HL-60 (cell line): ENCODE results near the gene STAT4.

Experiments used
- DNase-seq, 2 experiments: peaks; one replicate each; pipeline ENCODE4 v3.0.0-alpha.2; 2010 to 2020; ENCODE audit warnings: low read depth in 1 of 2, low spot score in 1 of 2
- H3K27ac ChIP-seq: fragments of 250-450 bp; sonication (Bioruptor Pico); replicated peaks from 2 replicates; pipeline ENCODE4 v1.5.1; 2020; ENCODE audit warnings: mild to moderate bottlenecking, moderate library complexity
- H3K27me3 ChIP-seq: fragments of 250-450 bp; sonication (Bioruptor Pico); 2 replicates; pipeline ENCODE4 v1.5.1; 2021; ENCODE audit warnings: mild to moderate bottlenecking, moderate library complexity; ENCODE audit not compliant: insufficient read depth, poor library complexity, severe bottlenecking
- H3K4me3 ChIP-seq: replicated peaks from 2 replicates; pipeline ENCODE4 v1.5.1; 2011; ENCODE audit warnings: mild to moderate bottlenecking, control low read depth, low read length; ENCODE audit not compliant: insufficient read depth
- CTCF ChIP-seq: IDR thresholded peaks from one replicate; pipeline ENCODE4 v1.5.1; 2011; ENCODE audit warnings: low read length, control low read depth, inconsistent platforms; ENCODE audit not compliant: insufficient read depth
- GABPA ChIP-seq: IDR thresholded peaks from 2 replicates; pipeline ENCODE4 v1.6.1; 2012; ENCODE audit warnings: low read depth
- POLR2AphosphoS5 ChIP-seq: IDR thresholded peaks from 2 replicates; pipeline ENCODE4 v1.6.1; 2012; ENCODE audit warnings: low read depth
- REST ChIP-seq: IDR thresholded peaks from 2 replicates; pipeline ENCODE4 v1.6.1; 2012; ENCODE audit warnings: low read depth; ENCODE audit not compliant: insufficient replicate concordance
- SPI1 ChIP-seq: IDR thresholded peaks from 2 replicates; pipeline ENCODE4 v1.6.1; 2012; ENCODE audit warnings: low read depth, mild to moderate bottlenecking, borderline replicate concordance

The STAT4 gene

GRCh38 chr2:191155608-191156071 lies 4.8 kb upstream of the STAT4 start:
- no peak for TF ChIP-seq GABPA
- no peak for TF ChIP-seq SPI1
- TF ChIP-seq CTCF: peak; percentile 47
- Histone ChIP-seq H3K4me3 (no peak overlapping the region), H3K27ac (no peak overlapping the region), H3K27me3 (peaks cover 2% of the 10 kb centered on the region)
- no peak for DNase-seq

GRCh38 chr2:191153716-191154115 lies 2.9 kb upstream of the STAT4 start:
- H3K4me3 ChIP-seq: no peak overlapping the region
- no peak for DNase-seq
- H3K27me3 ChIP-seq: peaks cover 11% of the 10 kb centered on the region
- TF ChIP-seq REST (no peak), CTCF (no peak), POLR2AphosphoS5 (no peak), SPI1 (no peak), GABPA (no peak)
- H3K27ac ChIP-seq: no peak overlapping the region

- Histone ChIP-seq H3K27me3 (peaks cover 16% of the 10 kb centered on the region), H3K4me3 (no peak overlapping the region), H3K27ac (no peak overlapping the region)
- TF ChIP-seq GABPA: no peak
- no peak for TF ChIP-seq POLR2AphosphoS5
- TF ChIP-seq REST: no peak
- TF ChIP-seq SPI1: no peak
- no peak for TF ChIP-seq CTCF
- DNase-seq: no peak
Measured at GRCh38 chr2:191152482-191153240, 1.9 kb upstream of the STAT4 start.

GRCh38 chr2:191151331-191151730 lies 537 bp upstream of the STAT4 start:
- H3K4me3 ChIP-seq: no peak overlapping the region
- no peak for DNase-seq
- TF ChIP-seq SPI1 (no peak), CTCF (no peak), GABPA (no peak), POLR2AphosphoS5 (no peak), REST (no peak)
- H3K27me3 ChIP-seq: peaks cover 16% of the 10 kb centered on the region
- H3K27ac ChIP-seq: no peak overlapping the region
